Hepatic stellate cell (primary cell): ENCODE data around the gene ADH4.
"Not testable (repeated sequence)": the region's sequence is repeated elsewhere in the genome, so short reads cannot be mapped to it uniquely, and the experiment has no call there.

Experiments
- DNase-seq: peaks from one replicate; pipeline ENCODE4 v3.0.0; 2011; ENCODE audit warnings: low spot score

ADH4 gene

DNA sequence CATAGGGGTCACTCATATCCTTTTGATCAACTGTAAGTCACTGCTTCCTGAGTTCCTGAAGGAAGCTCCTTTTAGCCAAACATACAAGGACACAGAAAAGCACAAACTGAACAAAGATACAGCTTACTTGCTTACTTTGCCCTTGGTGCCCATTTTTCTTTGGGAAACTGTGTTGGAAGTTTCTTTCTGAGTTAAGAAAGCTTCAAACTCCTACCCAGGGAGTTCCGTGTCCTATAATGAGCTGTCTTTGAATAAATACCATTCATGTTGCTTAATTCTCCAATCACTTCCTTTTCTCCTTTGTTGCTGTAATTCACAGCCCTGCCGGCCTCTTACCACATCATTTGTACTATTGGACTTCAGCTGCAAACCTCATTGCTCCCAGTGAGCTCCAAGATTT is at the start of gene ADH4:
TSS of gene ADH4 (minus strand) at position 228 of the 400 bp plus-strand sequence. CDS start at position 153, 75 bp downstream.
- no peak for DNase-seq

- DNase-seq: no peak
Observed at GRCh38 chr4:99190336-99190735, 46.2 kb upstream of the ADH4 start.

DNA sequence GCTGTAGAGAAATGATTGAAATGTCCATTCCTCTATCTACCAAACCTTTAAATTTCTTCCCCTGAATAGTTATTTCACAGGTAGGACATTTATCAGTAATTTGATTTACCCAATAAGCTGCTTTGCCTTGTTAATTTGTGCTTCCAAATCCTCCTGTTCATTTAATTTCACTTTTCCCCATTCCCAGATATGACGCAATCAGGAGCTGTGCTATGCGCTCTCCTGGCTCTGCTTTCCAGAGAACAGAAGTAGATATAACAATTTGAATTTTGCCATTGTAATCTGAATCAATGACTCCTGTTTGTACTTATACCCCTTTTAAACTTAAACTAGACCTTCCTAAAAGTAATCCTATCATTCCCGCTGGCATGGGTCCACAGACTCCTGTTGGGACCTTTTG is 45.8 kb upstream of the ADH4 start:
- DNase-seq: not testable (repeated sequence)

DNA sequence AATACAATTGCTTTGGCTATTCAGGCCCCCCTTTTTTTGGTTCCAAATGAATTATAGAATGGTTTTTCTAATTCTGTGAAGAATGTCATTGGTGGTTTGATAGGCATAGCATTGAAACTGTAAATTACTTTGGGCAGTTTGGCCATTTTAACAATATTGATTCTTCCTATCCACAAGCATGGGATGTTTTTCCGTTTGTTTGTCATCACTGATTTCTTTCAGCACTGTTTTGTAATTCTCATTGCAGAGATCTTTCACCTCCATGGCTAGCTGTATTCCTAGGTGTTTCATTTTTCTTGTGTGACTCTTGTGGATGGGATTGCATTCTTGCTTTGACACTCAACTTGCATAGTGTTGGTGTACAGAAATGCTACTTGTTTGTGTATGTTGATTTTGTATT is 41.9 kb upstream of the ADH4 start:
- DNase-seq: no peak

- DNase-seq: no peak
Observed at GRCh38 chr4:99185581-99185980, 41.5 kb upstream of the ADH4 start.

DNA sequence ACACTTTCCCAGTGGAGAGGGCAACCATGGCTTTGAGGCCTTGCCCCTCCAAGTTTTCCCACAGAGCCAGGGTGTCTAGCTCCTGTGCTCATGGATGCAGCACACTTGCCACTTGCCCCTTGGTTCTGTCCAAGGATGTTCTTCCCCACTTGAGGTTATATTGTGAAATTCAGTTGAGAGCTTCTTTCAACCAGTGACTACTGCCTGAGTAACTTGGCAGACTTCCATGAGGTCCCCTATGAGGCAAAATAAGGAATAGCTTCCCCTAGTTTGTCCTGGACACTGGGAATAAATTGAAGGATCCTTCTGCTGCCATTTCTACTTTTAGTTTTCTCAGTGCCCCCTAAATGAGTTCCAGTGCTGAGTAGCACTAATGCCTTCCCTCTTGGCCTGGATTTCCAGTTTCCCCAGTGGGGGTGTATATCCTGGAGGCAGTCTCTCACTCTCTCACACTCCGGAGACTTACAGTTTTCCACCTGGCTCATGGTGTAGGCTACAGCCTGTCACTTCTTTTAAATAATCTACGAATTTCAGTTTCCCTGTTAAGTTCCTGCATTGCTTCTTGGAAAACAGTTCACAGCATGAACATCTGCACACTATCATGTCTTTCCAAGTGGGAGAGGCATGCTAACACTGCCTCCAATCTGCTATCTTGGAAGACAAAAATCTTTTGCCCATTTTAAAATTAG is 36.4 kb upstream of the ADH4 start:
- peak; percentile 21 for DNase-seq

DNA sequence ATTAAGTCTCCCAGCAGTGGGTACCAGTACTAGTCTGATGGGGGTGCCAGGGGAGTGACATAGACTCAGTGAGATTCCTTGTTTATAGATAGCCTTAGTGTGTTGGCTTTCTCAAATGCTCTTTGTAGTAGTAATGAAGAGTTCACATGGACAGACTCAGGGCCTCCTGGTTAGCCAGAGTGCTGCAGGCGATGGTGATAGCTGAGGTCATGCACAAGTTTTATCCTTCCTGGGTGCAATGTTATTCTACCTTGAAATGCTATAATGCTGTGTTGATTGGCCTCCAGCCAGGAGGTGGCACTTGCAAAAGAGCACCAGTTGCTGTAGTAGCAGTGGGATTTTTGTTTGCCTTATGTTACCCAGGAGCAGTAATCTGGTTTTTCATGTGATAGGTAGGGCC is 35.5 kb upstream of the ADH4 start:
- DNase-seq: no peak

GRCh38 chr4:99179178-99179577 is 35.1 kb upstream of the ADH4 start:
- no peak for DNase-seq

- DNase-seq: no peak
Observed at GRCh38 chr4:99166544-99166943, 22.4 kb upstream of the ADH4 start.

- no peak for DNase-seq
Observed at GRCh38 chr4:99165978-99166377, 21.9 kb upstream of the ADH4 start.

DNA sequence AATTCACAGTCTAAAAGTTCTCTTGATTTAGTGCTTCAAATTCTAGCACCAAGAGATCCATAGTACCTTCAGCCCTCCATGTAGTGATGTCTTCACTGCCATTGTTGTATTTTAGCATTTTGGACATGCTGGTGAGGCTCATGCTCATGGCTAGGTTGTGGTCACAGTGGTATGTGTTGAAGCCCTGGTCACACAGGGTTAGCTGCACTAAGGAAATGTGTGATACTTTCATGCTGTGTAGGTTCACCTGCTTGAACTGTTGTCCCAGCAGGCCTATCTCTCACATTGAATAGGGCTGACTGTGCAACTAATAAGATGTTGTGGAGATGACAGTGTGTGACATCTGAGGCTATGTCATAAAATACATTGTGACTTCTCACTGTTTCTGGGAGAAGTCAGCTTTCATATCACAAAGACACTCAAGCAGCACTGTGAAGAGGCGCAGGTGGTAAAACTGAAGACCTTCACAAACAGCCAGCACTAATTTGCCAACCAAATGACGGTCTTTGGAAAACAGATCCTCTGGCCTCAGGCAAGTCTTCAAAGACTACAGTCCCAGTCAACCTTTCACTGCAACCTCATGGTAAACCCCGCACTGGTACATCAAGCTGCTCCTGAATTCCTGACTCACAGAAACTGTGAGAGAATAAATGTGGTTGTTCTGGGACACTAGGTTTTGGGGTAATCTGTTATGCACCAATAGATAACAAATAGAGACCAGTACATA is 17.4 kb upstream of the ADH4 start:
- DNase-seq: no peak

DNA sequence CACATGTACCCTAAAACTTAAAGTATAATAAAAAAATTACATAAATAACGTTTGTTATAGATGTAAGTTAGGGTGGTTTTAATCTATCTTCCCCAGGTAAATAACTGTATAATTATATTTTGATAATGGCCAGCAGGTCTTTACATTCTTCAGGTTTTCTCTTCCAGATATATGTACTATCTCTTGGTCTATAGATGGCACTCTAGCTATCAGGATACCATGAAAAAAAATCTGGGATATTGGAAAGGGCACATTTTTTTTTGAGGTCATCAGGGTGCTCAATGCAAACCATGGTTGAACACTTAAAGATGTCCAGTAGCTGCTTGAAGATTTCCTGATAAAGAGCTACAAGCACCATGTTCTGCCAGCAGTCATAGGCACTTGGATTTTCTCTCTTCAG is 15.6 kb upstream of the ADH4 start:
- no peak for DNase-seq

DNA sequence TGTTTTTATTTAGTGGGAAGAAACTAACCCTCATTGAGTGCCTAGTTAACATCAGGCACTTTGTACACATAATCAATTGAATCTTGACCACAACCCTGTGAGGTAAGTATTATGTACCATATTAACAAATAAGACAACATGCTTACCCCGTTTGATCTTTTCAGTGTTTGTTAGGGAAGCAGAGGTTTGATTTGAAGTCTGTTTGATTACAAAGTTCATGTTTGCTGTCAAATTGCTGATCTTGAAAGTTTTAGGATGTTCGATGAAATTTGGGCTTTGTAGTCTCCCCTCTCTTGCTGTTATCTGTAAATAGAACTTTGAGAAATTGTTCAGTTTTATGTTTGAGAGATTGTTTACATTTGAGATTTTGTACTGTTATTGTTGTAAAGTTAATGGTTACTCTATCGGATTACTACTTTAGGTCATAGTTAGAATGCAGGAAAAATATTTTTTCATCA is 13.4 kb upstream of the ADH4 start:
- DNase-seq: no peak

DNA sequence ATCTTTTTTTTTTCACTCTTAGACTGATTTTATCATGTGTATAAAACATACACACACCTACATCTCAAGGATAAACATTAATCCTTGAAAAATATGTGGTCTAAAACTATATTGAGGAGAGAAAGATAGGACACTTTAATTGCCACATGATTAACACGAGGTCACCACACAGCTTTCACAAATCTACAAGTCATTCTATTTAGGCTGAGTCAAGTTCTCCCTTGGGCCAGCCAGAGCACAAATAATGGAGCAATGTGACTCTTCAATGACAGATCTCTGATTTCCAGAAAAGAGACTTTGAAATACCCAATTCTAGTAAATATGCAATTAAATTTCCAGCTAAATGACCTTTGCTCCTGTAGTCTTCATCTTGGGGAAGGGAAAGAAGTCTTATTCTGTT is 12.9 kb upstream of the ADH4 start:
- DNase-seq: no peak

GRCh38 chr4:99154658-99155342 is 10.7 kb upstream of the ADH4 start:
- no peak for DNase-seq

GRCh38 chr4:99151995-99152394 is 7.9 kb upstream of the ADH4 start:
- DNase-seq: no peak

- no peak for DNase-seq
Observed at GRCh38 chr4:99151452-99151851, 7.4 kb upstream of the ADH4 start.

GRCh38 chr4:99149426-99150019 is 5.4 kb upstream of the ADH4 start:
- no peak for DNase-seq

DNA sequence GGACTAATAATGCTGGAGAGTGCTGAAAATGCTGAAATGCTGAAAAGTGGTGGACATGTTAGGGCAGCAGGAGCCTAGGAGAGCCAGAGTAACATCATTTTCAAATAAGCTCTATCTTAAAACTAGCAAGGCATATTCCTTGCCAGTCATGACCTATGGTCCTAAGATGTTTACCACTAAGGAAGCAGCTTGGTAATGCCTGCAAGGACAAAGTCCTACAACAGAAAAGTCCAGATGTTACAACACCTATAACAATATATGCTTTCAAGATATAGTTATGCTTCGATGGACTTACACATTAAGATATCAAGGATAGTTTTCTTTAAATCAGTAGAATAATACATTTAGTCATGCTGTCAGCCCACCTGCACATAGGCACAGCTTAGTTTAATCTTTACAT is 4.5 kb upstream of the ADH4 start:
- no peak for DNase-seq

DNA sequence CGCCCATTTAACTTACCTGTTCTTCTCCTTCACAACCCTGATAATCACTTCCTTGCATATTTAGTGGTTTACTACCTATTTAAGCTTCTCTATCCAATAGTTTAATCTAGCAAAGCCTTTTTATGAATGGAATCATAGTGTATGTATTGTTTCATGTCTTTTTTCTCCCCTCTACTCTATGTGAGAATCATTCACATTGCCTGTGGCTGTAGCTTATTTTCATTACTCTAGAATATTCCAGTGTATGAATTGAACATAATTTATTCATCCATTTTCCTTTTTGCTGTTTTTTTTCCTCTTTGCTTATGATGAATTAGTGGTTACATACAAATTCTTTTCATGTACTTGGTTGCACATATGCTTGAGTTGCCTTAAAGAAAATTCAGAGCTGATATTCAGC is 490 bp upstream of the ADH4 start:
- no peak for DNase-seq

GRCh38 chr4:99136329-99136728 is 7.8 kb downstream of the ADH4 start:
- DNase-seq: no peak

DNA sequence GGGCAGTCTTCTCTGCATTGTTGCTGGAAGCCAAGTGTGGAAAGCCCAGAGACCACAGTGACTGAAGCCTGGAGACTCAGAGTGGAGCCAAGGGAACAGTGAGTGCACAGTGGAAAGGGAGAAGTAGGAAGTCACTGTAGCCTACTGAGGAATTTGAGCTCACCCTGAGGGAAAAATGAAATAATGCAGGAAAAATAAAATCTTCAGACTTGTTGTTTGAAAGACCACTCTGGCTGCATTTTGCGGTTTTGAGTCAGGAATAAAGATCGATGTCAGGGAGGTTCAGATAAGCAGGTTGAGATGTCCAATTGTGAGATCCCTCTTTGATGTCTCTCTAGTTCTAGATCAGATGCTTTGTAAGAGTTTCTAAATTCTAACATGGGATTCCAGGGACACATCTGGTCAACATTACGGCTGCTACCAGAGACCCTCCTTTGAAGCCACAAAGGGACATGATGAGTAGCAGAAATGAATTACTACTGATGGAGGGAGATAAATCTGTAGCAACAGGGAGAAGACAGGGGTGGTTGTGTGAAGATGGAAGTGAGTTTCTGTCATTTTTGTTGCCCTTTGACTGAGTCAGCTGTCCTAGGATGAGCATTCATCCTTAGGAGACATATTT is 8.4 kb downstream of the ADH4 start:
- no peak for DNase-seq
